Measurements from ENCODE around the gene LRRC41.
"Not testable (repeated sequence)": the region's sequence is repeated elsewhere in the genome, so short reads cannot be mapped to it uniquely, and the experiment has no call there.

- not testable (repeated sequence) for TF ChIP-seq CTCF (IDR thresholded peaks at IDR 0.05); EZH2 (IDR thresholded peaks at IDR 0.05; ENCODE audit: borderline replicate concordance, insufficient read depth, low read depth, low read length, poor library complexity, severe bottlenecking)
These were observed 72.2 kb downstream of the LRRC41 start for GRCh38 chr1:46231231-46231630.

Measured in B cell (primary cell).